ENCODE data around the gene CNN2.

The CNN2 gene

GRCh38 chr19:1049106-1049505 lies 22.7 kb downstream of the CNN2 start:
- no peak for DNase-seq (ENCODE audit: low read depth in 2 of 2)

GRCh38 chr19:1049800-1050199 lies 23.4 kb downstream of the CNN2 start:
- DNase-seq (ENCODE audit: low read depth in 2 of 2): no peak

DNA sequence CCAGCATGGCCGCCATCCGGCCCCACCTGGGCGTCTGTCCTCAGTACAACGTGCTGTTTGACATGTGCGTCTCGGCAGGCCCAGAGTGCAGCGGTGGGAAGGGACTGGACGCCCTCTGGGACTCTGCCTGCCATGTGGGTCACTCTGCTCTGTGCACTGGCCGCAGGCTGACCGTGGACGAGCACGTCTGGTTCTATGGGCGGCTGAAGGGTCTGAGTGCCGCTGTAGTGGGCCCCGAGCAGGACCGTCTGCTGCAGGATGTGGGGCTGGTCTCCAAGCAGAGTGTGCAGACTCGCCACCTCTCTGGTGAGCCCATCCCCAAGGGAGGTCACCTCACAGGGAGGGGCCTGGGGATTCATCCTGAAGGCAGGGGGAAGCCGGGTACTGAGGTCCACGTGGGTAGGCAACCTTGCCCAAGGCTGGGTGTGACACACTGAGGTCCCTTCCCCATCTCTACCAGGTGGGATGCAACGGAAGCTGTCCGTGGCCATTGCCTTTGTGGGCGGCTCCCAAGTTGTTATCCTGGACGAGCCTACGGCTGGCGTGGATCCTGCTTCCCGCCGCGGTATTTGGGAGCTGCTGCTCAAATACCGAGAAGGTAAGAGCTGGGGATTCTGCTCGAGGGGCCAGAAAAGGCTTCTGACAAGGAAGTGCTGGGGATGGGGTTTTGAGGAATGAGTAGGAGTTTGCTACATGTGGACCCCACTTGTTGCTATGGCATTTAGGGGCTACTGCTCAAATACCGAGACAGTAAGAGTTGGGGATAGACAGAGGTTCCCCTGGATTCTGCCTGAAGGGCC lies 24.8 kb downstream of the CNN2 start:
- DNase-seq (ENCODE audit: low read depth in 2 of 2): no peak

DNA sequence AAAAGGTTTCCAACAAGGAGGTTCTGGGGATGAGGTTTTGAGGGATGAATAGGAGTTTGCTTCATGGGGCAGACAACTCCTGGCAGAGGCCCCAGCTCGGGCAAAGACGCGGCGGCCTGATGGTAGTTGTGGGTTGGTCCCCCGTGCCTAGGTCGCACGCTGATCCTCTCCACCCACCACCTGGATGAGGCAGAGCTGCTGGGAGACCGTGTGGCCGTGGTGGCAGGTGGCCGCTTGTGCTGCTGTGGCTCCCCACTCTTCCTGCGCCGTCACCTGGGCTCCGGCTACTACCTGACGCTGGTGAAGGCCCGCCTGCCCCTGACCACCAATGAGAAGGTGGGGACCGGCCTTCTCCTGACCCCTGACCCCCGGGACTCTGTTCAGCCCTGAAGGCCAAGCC lies 25.4 kb downstream of the CNN2 start:
- DNase-seq (ENCODE audit: low read depth in 2 of 2): no peak

DNA sequence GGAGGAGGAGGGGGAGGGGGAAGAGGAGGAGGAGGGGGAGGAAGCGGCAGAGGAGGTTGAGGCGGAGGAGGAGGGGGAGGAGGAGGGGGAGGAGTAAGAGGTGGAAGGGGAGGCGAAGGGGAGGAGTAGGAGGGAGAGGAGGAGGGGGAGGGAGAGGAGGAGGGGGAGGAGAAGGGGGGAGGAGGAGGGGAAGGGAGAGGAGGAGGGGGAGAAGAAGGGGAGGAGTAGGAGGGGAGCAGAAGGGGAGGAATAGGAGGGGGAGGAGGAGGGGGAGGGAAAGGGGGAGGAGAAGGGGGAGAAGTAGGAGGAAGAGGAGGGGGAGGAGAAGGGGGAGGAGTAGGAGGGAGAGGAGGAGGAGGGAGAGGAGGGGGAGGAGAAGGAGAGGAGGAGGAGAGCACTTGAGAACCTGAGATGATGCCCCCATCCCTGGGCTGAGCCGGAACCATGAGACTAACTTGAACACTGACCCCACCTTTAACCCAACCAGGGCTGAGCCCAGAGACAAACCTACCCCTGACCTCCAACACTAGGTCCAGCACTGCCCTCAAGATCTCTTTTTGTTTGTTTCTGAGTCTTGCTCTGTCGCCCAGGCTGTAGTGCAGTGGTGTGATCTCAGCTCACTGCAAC lies 26.1 kb downstream of the CNN2 start:
- no peak for DNase-seq (ENCODE audit: low read depth in 2 of 2)

DNA sequence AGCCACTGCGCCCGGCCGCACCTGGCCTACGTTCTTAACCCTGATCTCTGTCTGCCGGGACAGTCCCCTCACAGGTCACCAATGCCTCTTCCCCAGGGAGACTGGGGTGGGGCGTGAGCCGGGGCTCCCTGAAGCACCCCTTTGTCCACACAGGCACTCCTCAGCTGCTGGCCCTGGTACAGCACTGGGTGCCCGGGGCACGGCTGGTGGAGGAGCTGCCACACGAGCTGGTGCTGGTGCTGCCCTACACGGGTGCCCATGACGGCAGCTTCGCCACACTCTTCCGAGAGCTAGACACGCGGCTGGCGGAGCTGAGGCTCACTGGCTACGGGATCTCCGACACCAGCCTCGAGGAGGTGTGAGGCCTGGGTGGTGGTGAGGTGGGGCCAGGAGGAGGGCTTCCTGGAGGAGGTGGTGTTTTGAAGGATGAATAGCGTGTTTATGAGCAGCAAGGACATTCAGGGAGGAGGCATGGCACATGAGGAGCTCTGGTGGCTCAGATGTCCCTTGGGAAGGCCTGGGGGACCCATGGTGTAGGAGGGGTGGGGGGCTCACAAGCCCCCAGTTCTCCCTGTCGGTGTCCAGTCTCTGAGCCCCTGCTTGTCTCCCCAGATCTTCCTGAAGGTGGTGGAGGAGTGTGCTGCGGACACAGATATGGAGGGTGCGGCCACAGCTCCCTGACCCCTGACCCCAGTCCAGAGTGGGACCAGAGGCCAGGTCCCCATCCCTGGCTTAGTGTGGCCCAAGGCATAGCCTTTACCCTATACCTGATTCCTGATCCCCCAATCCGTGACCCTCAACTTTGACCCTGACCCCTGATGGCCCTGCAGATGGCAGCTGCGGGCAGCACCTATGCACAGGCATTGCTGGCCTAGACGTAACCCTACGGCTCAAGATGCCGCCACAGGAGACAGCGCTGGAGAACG lies 27.0 kb downstream of the CNN2 start:
- no peak for DNase-seq (ENCODE audit: low read depth in 2 of 2)

GRCh38 chr19:1054102-1055027 lies 28.0 kb downstream of the CNN2 start:
- no peak for DNase-seq (ENCODE audit: low read depth in 2 of 2)

- no peak for DNase-seq (ENCODE audit: low read depth in 2 of 2)
Observed at GRCh38 chr19:1055028-1055425, 28.6 kb downstream of the CNN2 start.

- no peak for DNase-seq (ENCODE audit: low read depth in 2 of 2)
Observed at GRCh38 chr19:1055886-1056620, 29.6 kb downstream of the CNN2 start.

- no peak for DNase-seq (ENCODE audit: low read depth in 2 of 2)
Observed at GRCh38 chr19:1057176-1057855, 30.9 kb downstream of the CNN2 start.

DNA sequence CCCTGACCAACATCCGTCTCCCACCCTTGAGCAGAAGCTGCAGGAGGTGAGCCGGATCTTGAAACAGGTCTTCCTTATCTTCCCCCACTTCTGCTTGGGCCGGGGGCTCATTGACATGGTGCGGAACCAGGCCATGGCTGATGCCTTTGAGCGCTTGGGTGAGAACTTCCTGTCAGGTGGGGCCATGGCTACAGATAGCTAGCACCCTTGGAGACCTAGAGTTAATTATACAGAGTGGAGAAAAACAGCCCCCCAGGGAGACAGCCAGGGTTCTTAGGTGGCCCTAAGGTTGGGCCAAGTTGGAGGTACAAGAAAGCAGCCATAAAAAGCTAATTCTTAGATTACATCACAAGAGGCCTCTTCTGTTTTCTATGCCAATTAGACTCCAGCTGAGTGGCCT lies 31.7 kb downstream of the CNN2 start:
- no peak for DNase-seq (ENCODE audit: low read depth in 2 of 2)

DNA sequence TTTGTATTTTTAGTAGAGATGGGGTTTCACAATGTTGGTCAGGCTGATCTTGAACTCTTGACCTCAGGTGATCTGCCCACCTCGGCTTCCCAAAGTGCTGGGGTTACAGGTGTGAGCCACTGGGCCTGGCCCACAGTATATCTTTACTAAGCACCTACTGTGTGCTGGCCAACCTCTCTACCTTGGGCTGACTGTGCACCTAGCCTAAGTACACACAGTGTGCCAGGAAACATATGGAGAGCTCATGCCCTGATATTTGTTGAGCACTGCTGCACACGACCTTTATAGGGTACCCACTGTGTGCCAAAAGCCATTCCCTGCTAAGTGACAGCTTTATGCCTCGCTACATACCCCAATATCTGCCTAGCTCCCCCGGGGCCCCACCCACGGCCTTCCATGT lies 34.3 kb downstream of the CNN2 start:
- no peak for DNase-seq (ENCODE audit: low read depth in 2 of 2)

GRCh38 chr19:1061987-1062386 lies 35.6 kb downstream of the CNN2 start:
- no peak for DNase-seq (ENCODE audit: low read depth in 2 of 2)

DNA sequence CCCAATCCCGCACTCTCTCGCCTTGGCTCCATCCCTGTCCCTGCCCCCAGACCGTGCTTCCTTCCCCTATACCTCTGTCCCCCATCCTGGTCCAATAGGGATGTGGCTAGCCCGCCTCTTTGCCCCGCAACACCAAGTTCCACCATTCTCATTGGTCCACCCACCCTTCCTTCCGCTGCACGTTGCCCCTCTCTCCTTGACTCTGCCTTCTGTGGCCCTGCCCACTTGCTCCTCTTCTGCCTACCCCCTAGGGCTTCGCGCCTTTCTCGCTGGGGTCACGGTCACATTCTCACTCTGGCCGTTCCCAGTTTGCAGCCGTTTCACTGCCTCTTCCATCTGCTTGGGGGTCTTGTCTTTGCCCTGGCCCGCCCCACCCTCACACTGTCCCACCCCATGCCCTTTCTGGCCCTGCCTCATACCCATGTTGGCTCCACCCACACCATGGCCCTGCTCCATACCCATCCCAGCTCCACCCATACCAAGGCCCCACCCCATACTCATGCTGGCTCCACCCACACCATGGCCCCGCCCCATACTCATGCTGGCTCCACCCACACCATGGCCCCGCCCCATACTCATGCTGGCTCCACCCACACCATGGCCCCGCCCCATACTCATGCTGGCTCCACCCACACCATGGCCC lies 36.1 kb downstream of the CNN2 start:
- DNase-seq (ENCODE audit: low read depth in 2 of 2): no peak

GRCh38 chr19:1063030-1063908 lies 36.9 kb downstream of the CNN2 start:
- no peak for DNase-seq (ENCODE audit: low read depth in 2 of 2)

GRCh38 chr19:1063909-1064660 lies 37.7 kb downstream of the CNN2 start:
- no peak for DNase-seq (ENCODE audit: low read depth in 2 of 2)

GRCh38 chr19:1064661-1065605 lies 38.5 kb downstream of the CNN2 start:
- peak in 1 of 2 donors; percentile 70 for DNase-seq (ENCODE audit: low read depth in 2 of 2)
